ENCODE results near the gene ATRNL1.

DNA sequence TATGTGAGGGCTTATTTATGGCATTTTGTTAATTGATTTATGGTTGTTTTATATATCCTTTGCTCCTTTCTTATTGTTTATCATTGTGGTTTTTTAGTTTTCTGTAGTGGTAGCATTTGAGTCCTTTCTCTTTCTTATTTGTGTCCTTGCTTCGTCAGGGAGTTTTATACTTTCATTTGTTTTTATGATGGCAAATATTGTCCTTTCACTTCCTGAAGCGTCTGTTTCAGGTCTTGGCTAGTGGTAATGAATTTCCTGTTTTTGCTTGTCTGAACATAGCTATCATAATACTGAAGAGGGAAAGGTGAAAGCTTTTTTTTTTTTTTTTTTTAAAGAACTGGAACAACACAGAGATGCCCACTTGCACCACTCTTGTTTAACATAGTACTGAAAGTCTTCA lies 228.2 kb downstream of the ATRNL1 start:
- TF ChIP-seq, protein P1, sequence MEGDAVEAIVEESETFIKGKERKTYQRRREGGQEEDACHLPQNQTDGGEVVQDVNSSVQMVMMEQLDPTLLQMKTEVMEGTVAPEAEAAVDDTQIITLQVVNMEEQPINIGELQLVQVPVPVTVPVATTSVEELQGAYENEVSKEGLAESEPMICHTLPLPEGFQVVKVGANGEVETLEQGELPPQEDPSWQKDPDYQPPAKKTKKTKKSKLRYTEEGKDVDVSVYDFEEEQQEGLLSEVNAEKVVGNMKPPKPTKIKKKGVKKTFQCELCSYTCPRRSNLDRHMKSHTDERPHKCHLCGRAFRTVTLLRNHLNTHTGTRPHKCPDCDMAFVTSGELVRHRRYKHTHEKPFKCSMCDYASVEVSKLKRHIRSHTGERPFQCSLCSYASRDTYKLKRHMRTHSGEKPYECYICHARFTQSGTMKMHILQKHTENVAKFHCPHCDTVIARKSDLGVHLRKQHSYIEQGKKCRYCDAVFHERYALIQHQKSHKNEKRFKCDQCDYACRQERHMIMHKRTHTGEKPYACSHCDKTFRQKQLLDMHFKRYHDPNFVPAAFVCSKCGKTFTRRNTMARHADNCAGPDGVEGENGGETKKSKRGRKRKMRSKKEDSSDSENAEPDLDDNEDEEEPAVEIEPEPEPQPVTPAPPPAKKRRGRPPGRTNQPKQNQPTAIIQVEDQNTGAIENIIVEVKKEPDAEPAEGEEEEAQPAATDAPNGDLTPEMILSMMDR (conservative IDR thresholded peaks at IDR 0.05; ENCODE audit: low read length) = no peak
- no peak for TF ChIP-seq EZH2phosphoT487 (IDR thresholded peaks at IDR 0.05; ENCODE audit: borderline replicate concordance, low read depth, low read length)
